Caco-2 (cell line): ENCODE measurements around the gene BCL2. TPM values are rescaled to one million over a fixed set of nuclear protein-coding genes. Genes with fewer than 3 reads are reported as not detected.

Experiments
- BruUV-seq: library from RNA; stranded (reverse); fragments of 400-500 nt; replicated peaks from 2 replicates; lab custom pipeline; 2021; lab: Mats Ljungman, UMichigan
- CTCF ChIA-PET: fragments of 300-600 bp; sonication (Branson Sonifier 250); formaldehyde crosslinking; loops from one replicate; lab custom pipeline; 2022; ENCODE audit warnings: antibody characterized with exemption; lab: Charles Lee
- POLR2A ChIA-PET: fragments of 300-600 bp; sonication (Branson Sonifier 250); formaldehyde crosslinking; loops from one replicate; lab custom pipeline; 2022; ENCODE audit warnings: antibody characterized with exemption; lab: Charles Lee
- DNase-seq, 2 experiments: peaks; one replicate each; pipeline versions ENCODE4 v3.0.0 to v3.0.0-alpha.2; 2020 to 2022
- H3K27me3 ChIP-seq: replicated peaks from 2 replicates; pipeline ENCODE4 v1.6.0; 2011; ENCODE audit warnings: low read length; ENCODE audit not compliant: control insufficient read depth, insufficient read depth
- H3K36me3 ChIP-seq: 2 replicates; pipeline ENCODE4 v1.5.1; 2011; ENCODE audit warnings: low read length; ENCODE audit not compliant: control insufficient read depth, insufficient read depth
- H3K4me1 ChIP-seq: fragments of 250-450 bp; sonication (Bioruptor Pico); 2 replicates; pipeline ENCODE4 v1.5.1; 2020; ENCODE audit warnings: mild to moderate bottlenecking
- H3K4me3 ChIP-seq: 2 replicates; pipeline ENCODE4 v1.5.1; 2011; ENCODE audit warnings: low read depth, mild to moderate bottlenecking, control low read depth, low read length
- H3K9me3 ChIP-seq: fragments of 250-450 bp; sonication (Bioruptor Pico); 2 replicates; pipeline ENCODE4 v1.5.1; 2020; ENCODE audit warnings: mild to moderate bottlenecking, moderate library complexity
- H3K27ac Mint-ChIP-seq: one replicate; pipeline ENCODE4 v1.8.0; 2022; ENCODE audit warnings: mixed read lengths; ENCODE audit not compliant: unreplicated experiment
- H3K27me3 Mint-ChIP-seq: one replicate; pipeline ENCODE4 v1.8.0; 2022; ENCODE audit warnings: mixed read lengths; ENCODE audit not compliant: insufficient read depth, unreplicated experiment
- H3K36me3 Mint-ChIP-seq: one replicate; pipeline ENCODE4 v1.8.0; 2022; ENCODE audit warnings: mild to moderate bottlenecking, mixed read lengths; ENCODE audit not compliant: insufficient read depth, unreplicated experiment
- H3K4me1 Mint-ChIP-seq: one replicate; pipeline ENCODE4 v1.8.0; 2022; ENCODE audit warnings: low read depth, mixed read lengths; ENCODE audit not compliant: unreplicated experiment
- H3K4me3 Mint-ChIP-seq: one replicate; pipeline ENCODE4 v1.8.0; 2022; ENCODE audit warnings: mild to moderate bottlenecking, moderate library complexity, mixed read lengths; ENCODE audit not compliant: unreplicated experiment
- H3K9me3 Mint-ChIP-seq: one replicate; pipeline ENCODE4 v1.8.0; 2022; ENCODE audit warnings: mixed read lengths; ENCODE audit not compliant: unreplicated experiment
- CTCF ChIP-seq, 2 experiments: fragments of 200-600 bp in 1 of 2; IDR thresholded peaks; 1 replicate in 1 of 2; 2 replicates in 1 of 2; pipeline versions ENCODE4 v1.5.1 to v1.8.0; 2011 to 2022; ENCODE audit warnings: antibody characterized with exemption in 1 of 2, control low read depth in 1 of 2, inconsistent platforms in 1 of 2, low read depth in 1 of 2, low read length in 1 of 2, mild to moderate bottlenecking in 1 of 2, moderate library complexity in 1 of 2; ENCODE audit not compliant: insufficient read depth in 1 of 2, severe bottlenecking in 1 of 2, unreplicated experiment in 1 of 2
- intact Hi-C: fragments of 100-400 bp; cut with micrococcal nuclease; formaldehyde crosslinking; loops from one replicate; pipeline ENCODE4 v1.10.0; 2022; ENCODE audit not compliant: unreplicated experiment
- total RNA-seq: library from RNA; stranded (reverse); gene quantifications from 2 replicates; pipeline ENCODE4 v1.2.3, GENCODE V29; 2022

The BCL2 gene
- total RNA-seq, 1 experiment from 2014 or later, result 6.5 TPM

- Mint-ChIP-seq H3K36me3 (peaks cover 6% of the 10 kb centered on the region), H3K27ac (no peak overlapping the region), H3K4me3 (no peak overlapping the region), H3K9me3 (no peaks in the 10 kb centered on the region), H3K4me1 (peaks cover 14% of the 10 kb centered on the region), H3K27me3 (no peaks in the 10 kb centered on the region)
- H3K27me3 ChIP-seq, result no peaks in the 10 kb centered on the region
- POLR2A ChIA-PET, result no interaction called here
- no peaks in the 10 kb centered on the region for H3K36me3 ChIP-seq
- intact Hi-C loops, result loop anchor here (1.0 kb wide), 2 partner anchors 48 to 57 kb away; no protein-coding TSS in a partner anchor
- peaks cover 24% of the 10 kb centered on the region for H3K4me1 ChIP-seq
- no peak overlapping the region for H3K4me3 ChIP-seq
- DNase-seq, result peak; percentile 26 to 38
- no TSS peak for BruUV-seq
- CTCF ChIA-PET, result interaction anchor here (1.0 kb wide), 1 partner anchor 57 kb away, joined by 3 read pairs; no protein-coding TSS in a partner anchor
- peak in 1 of 2 experiments; percentile 23 for TF ChIP-seq CTCF (IDR thresholded peaks at IDR 0.05; ENCODE audit: insufficient read depth in 1 of 2, low read depth in 1 of 2, low read length in 1 of 2, severe bottlenecking in 1 of 2, unreplicated experiment in 1 of 2)
- H3K9me3 ChIP-seq, result no peaks in the 10 kb centered on the region
Observed at GRCh38 chr18:63073481-63073880, 246.1 kb downstream of the BCL2 start.

Other genes starting within 250 kb of the BCL2 start
- 22.8 and 26.8 TPM in 2 replicates for gene KDSR, start 47.4 kb upstream of the BCL2 start, total RNA-seq
- gene VPS4B, start 102.7 kb upstream of the BCL2 start, total RNA-seq, result 35.0 and 35.3 TPM in 2 replicates
- not detected in 2 replicates for gene SERPINB5, start 157.2 kb upstream of the BCL2 start, total RNA-seq
- not detected in 2 replicates for gene SERPINB12, start 222.6 kb upstream of the BCL2 start, total RNA-seq